T-cell (primary cell): Measurements from ENCODE around the gene OR9A2. TPM values are rescaled to one million over a fixed set of nuclear protein-coding genes. Genes with fewer than 3 reads are reported as not detected.
"Not testable (repeated sequence)": the region's sequence is repeated elsewhere in the genome, so short reads cannot be mapped to it uniquely, and the experiment has no call there.

Experiments
- ATAC-seq, 4 experiments: fragments of 200-7000 bp in 3 of 4; fragments of 150-1000 bp in 1 of 4; cut with Tn5 transposase; replicated peaks in 1 of 4; 1 replicate in 3 of 4; 2 replicates in 1 of 4; pipeline ENCODE4 v1.10.0; 2021; ENCODE audit warnings: moderate library complexity in 3 of 4, mild to moderate bottlenecking in 2 of 4, moderate number of reproducible peaks in 1 of 4
- CTCF ChIA-PET, 2 donors: fragments of 300-600 bp; sonication (Branson Sonifier 250); formaldehyde crosslinking; loops; one replicate each; lab custom pipeline; 2022; ENCODE audit warnings: antibody characterized with exemption in 2 of 2; lab: Charles Lee
- POLR2A ChIA-PET, 2 donors: fragments of 300-600 bp; sonication (Branson Sonifier 250); formaldehyde crosslinking; loops; one replicate each; lab custom pipeline; 2022; ENCODE audit warnings: antibody characterized with exemption in 2 of 2; lab: Charles Lee
- DNase-seq, 35 experiments: peaks; one replicate each; pipeline versions ENCODE4 v3.0.0 to v3.0.0-alpha.2; 2013 to 2023
- H3K27ac ChIP-seq: one replicate; pipeline ENCODE4 v1.5.1; 2013; ENCODE audit warnings: low read length
- H3K27me3 ChIP-seq, 2 experiments: replicated peaks in 1 of 2; 1 replicate in 1 of 2; 2 replicates in 1 of 2; pipeline versions ENCODE4 v1.6.1 to v1.7.0; 2013; ENCODE audit warnings: low read length in 1 of 2, mixed read lengths in 1 of 2; ENCODE audit not compliant: control insufficient read depth in 2 of 2, insufficient read depth in 2 of 2; ENCODE audit errors: extremely low read depth in 1 of 2
- H3K36me3 ChIP-seq, 2 donors: 1 replicate in 1 of 2; 2 replicates in 1 of 2; pipeline versions ENCODE4 v1.6.1 to v1.7.0; 2013; ENCODE audit warnings: low read length in 1 of 2; ENCODE audit not compliant: control insufficient read depth in 2 of 2, insufficient read depth in 1 of 2; ENCODE audit errors: extremely low read depth in 1 of 2
- H3K4me1 ChIP-seq, 2 experiments: 1 replicate in 1 of 2; 2 replicates in 1 of 2; pipeline versions ENCODE4 v1.6.1 to v1.7.0; 2013; ENCODE audit warnings: low read length in 2 of 2, mixed read lengths in 1 of 2; ENCODE audit not compliant: insufficient read depth in 2 of 2, control insufficient read depth in 1 of 2; ENCODE audit errors: extremely low read depth in 1 of 2
- H3K4me3 ChIP-seq, 2 donors: 1 replicate in 1 of 2; 2 replicates in 1 of 2; pipeline versions ENCODE4 v1.5.1 to v1.7.0; 2013; ENCODE audit warnings: mild to moderate bottlenecking in 2 of 2, low read length in 1 of 2, moderate library complexity in 1 of 2; ENCODE audit not compliant: control insufficient read depth in 1 of 2; ENCODE audit errors: extremely low read depth in 1 of 2
- H3K9me3 ChIP-seq: 2 replicates; pipeline ENCODE4 v1.7.0; 2013
- H3K27ac Mint-ChIP-seq, 2 donors: one replicate each; pipeline ENCODE4 v1.8.0; 2020 to 2021; ENCODE audit warnings: mild to moderate bottlenecking in 2 of 2, mixed read lengths in 2 of 2
- H3K27me3 Mint-ChIP-seq, 2 donors: one replicate each; pipeline ENCODE4 v1.8.0; 2021 to 2022; ENCODE audit warnings: mixed read lengths in 2 of 2
- H3K36me3 Mint-ChIP-seq: one replicate; pipeline ENCODE4 v1.8.0; 2021; ENCODE audit warnings: mixed read lengths
- H3K4me1 Mint-ChIP-seq, 3 donors: one replicate each; pipeline ENCODE4 v1.8.0; 2020 to 2022; ENCODE audit warnings: mixed read lengths in 3 of 3, mild to moderate bottlenecking in 1 of 3
- H3K4me3 Mint-ChIP-seq, 3 donors: one replicate each; pipeline ENCODE4 v1.8.0; 2020 to 2022; ENCODE audit warnings: mild to moderate bottlenecking in 3 of 3, mixed read lengths in 3 of 3, moderate library complexity in 3 of 3
- H3K9me3 Mint-ChIP-seq, 3 donors: one replicate each; pipeline ENCODE4 v1.8.0; 2020 to 2022; ENCODE audit warnings: mixed read lengths in 3 of 3
- WGBS: methylation state at CpG from one replicate; pipeline ENCODE4 v1.1.5; 2013; ENCODE audit warnings: missing lambda C conversion rate; ENCODE audit not compliant: insufficient coverage; 5-methylcytosine and 5-hydroxymethylcytosine counted together
- total RNA-seq, 35 experiments: library from RNA in 6 of 35; stranded (reverse) in 6 of 35; fragments of 120-200 nt in 1 of 35; gene quantifications; one replicate each; pipeline versions ENCODE4 v1.2.1 to v1.2.4 and lab custom pipeline; 2013 to 2026

Gene OR9A2
- total RNA-seq, 5 donors from 2014 or later (not counting 1 experiment from before 2014, with no cell fraction given): not detected

- H3K4me3 ChIP-seq: no peak overlapping the region
- H3K4me3 Mint-ChIP-seq: no peak overlapping the region
- H3K9me3 ChIP-seq: no peaks in the 10 kb centered on the region
- no peaks in the 10 kb centered on the region for H3K36me3 ChIP-seq
- peaks cover 16 to 19% of the 10 kb centered on the region in 2 donors for H3K27me3 Mint-ChIP-seq
- peaks cover 0 to 9% of the 10 kb centered on the region in 2 experiments for H3K27me3 ChIP-seq
- DNase-seq (no peak), ATAC-seq (no peak)
- no peaks in the 10 kb centered on the region for H3K4me1 ChIP-seq
- H3K27ac ChIP-seq: no peak overlapping the region
- H3K27ac Mint-ChIP-seq: no peak overlapping the region
- H3K4me1 Mint-ChIP-seq: no peaks in the 10 kb centered on the region
- H3K36me3 Mint-ChIP-seq: no peaks in the 10 kb centered on the region
- WGBS: no CpG with 5 or more reads among the region's 1 CpG
- H3K9me3 Mint-ChIP-seq: peaks cover 5 to 12% (median 6%) of the 10 kb centered on the region in 3 donors
- ChIA-PET POLR2A (no interaction called here), CTCF (interaction anchor here in 1 of 2 donors (1.0 kb wide), 1 partner anchor 22 kb away, joined by 3 read pairs; no protein-coding TSS in a partner anchor)
These were observed 43.1 kb downstream of the OR9A2 start for GRCh38 chr7:142983825-142984224.

DNA sequence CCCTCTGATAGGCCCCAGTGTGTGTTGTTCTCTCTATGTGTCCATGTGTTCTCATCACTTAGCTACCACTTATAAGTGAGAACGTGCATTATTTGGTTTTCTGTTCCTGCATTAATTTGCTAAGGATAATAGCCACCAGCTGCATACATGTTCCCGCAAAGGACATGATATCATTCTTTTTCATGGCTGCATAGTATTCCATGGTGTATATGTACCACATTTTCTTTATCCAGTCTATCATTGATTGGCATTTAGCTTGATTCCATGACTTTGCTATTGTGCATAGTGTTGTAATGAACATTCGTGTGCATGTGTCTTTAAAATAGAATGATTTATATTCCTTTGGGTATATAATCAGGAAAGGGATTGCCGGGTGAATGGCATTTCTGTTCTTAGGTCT is 48.5 kb downstream of the OR9A2 start:
- H3K36me3 Mint-ChIP-seq, H3K4me3 ChIP-seq, H3K4me1 Mint-ChIP-seq, CTCF ChIA-PET, H3K27ac Mint-ChIP-seq, POLR2A ChIA-PET, H3K27me3 ChIP-seq, ATAC-seq, H3K27ac ChIP-seq, DNase-seq, H3K4me1 ChIP-seq, H3K4me3 Mint-ChIP-seq, H3K9me3 ChIP-seq, H3K36me3 ChIP-seq: not testable (repeated sequence)
- Mint-ChIP-seq H3K9me3 (peaks cover 6 to 20% (median 9%) of the 10 kb centered on the region in 3 donors), H3K27me3 (peaks cover 6 to 13% of the 10 kb centered on the region in 2 donors)
- no CpG with 5 or more reads among the region's 4 CpGs for WGBS

Other genes starting within 250 kb of the OR9A2 start
- gene EPHB6, start 172.1 kb downstream of the OR9A2 start, total RNA-seq: 10 to 100 TPM; 37.2 to 76.2 (median 62.3) TPM
- gene TRPV6, start 141.4 kb downstream of the OR9A2 start, total RNA-seq: not detected
- not detected for gene TRPV5, start 93.4 kb downstream of the OR9A2 start, total RNA-seq
- not detected for gene LLCFC1, start 87.6 kb downstream of the OR9A2 start, total RNA-seq
- gene KEL, start 64.8 kb downstream of the OR9A2 start, total RNA-seq: under 1 TPM; 0.14 to 0.82 (median 0.28) TPM
- gene OR6V1, start 25.2 kb upstream of the OR9A2 start, total RNA-seq: not detected
- not detected for gene PIP, start 104.9 kb upstream of the OR9A2 start, total RNA-seq
- not detected for gene TAS2R39, start 156.3 kb upstream of the OR9A2 start, total RNA-seq
- not detected for gene TAS2R40, start 194.9 kb upstream of the OR9A2 start, total RNA-seq
- 100 to 1,000 TPM; 347 to 524 (median 406) TPM for gene GSTK1, start 236.3 kb upstream of the OR9A2 start, total RNA-seq